Measurements from ENCODE around the gene OR4M1. TPM values are rescaled to one million over a fixed set of nuclear protein-coding genes. Genes with fewer than 3 reads are reported as not detected.
"Not testable (repeated sequence)": the region's sequence is repeated elsewhere in the genome, so short reads cannot be mapped to it uniquely, and the experiment has no call there.

Gene OR4M1
- total RNA-seq, 1 donor from 2014 or later: not detected

- TF ChIP-seq CTCF (IDR thresholded peaks at IDR 0.05; ENCODE audit: unreplicated experiment): no peak
- Mint-ChIP-seq H3K4me3 (ENCODE audit: low read depth) (no peak overlapping the region), H3K27me3 (no peaks in the 10 kb centered on the region), H3K9me3 (ENCODE audit: low read depth) (peaks cover 29% of the 10 kb centered on the region), H3K4me1 (ENCODE audit: low read depth) (no peaks in the 10 kb centered on the region), H3K36me3 (ENCODE audit: insufficient read depth) (no peaks in the 10 kb centered on the region), H3K27ac (no peak overlapping the region)
- peak; percentile 10 for DNase-seq (ENCODE audit: low spot score, unreplicated experiment)
Observed at GRCh38 chr14:19800282-19801117, 27.2 kb downstream of the OR4M1 start.

- no peak for DNase-seq (ENCODE audit: low spot score, unreplicated experiment)
- H3K27me3 Mint-ChIP-seq: no peaks in the 10 kb centered on the region
- H3K4me3 Mint-ChIP-seq (ENCODE audit: low read depth): no peak overlapping the region
- no peak overlapping the region for H3K27ac Mint-ChIP-seq
- H3K36me3 Mint-ChIP-seq (ENCODE audit: insufficient read depth): no peaks in the 10 kb centered on the region
- TF ChIP-seq CTCF (IDR thresholded peaks at IDR 0.05; ENCODE audit: unreplicated experiment): no peak
- no peaks in the 10 kb centered on the region for H3K4me1 Mint-ChIP-seq (ENCODE audit: low read depth)
- peaks cover 29% of the 10 kb centered on the region for H3K9me3 Mint-ChIP-seq (ENCODE audit: low read depth)
Observed at GRCh38 chr14:19801118-19801464, 27.8 kb downstream of the OR4M1 start.

GRCh38 chr14:19803470-19803869, 30.2 kb downstream of the OR4M1 start, which contains the start of gene OR4N2:
Gene OR4N2 (plus strand): TSS chr14:19803770. CDS start chr14:19827449, 23,679 bp downstream.
- DNase-seq (ENCODE audit: low spot score, unreplicated experiment); H3K27me3 Mint-ChIP-seq; H3K36me3 Mint-ChIP-seq (ENCODE audit: insufficient read depth); H3K27ac Mint-ChIP-seq; H3K4me1 Mint-ChIP-seq (ENCODE audit: low read depth); H3K4me3 Mint-ChIP-seq (ENCODE audit: low read depth): not testable (repeated sequence)
- peaks cover 25% of the 10 kb centered on the region for H3K9me3 Mint-ChIP-seq (ENCODE audit: low read depth)

- H3K27ac Mint-ChIP-seq; H3K4me1 Mint-ChIP-seq (ENCODE audit: low read depth); DNase-seq (ENCODE audit: low spot score, unreplicated experiment); H3K27me3 Mint-ChIP-seq; H3K4me3 Mint-ChIP-seq (ENCODE audit: low read depth); H3K36me3 Mint-ChIP-seq (ENCODE audit: insufficient read depth): not testable (repeated sequence)
- peaks cover 35% of the 10 kb centered on the region for H3K9me3 Mint-ChIP-seq (ENCODE audit: low read depth)
Observed at GRCh38 chr14:19813171-19813920, 40.0 kb downstream of the OR4M1 start.

- not testable (repeated sequence) for H3K4me3 Mint-ChIP-seq (ENCODE audit: low read depth); DNase-seq (ENCODE audit: low spot score, unreplicated experiment); H3K36me3 Mint-ChIP-seq (ENCODE audit: insufficient read depth); H3K4me1 Mint-ChIP-seq (ENCODE audit: low read depth); H3K27ac Mint-ChIP-seq; H3K27me3 Mint-ChIP-seq
- peaks cover 15% of the 10 kb centered on the region for H3K9me3 Mint-ChIP-seq (ENCODE audit: low read depth)
Observed at GRCh38 chr14:19819879-19820278, 46.6 kb downstream of the OR4M1 start.

- not testable (repeated sequence) for H3K4me3 Mint-ChIP-seq (ENCODE audit: low read depth); H3K4me1 Mint-ChIP-seq (ENCODE audit: low read depth); H3K27ac Mint-ChIP-seq; DNase-seq (ENCODE audit: low spot score, unreplicated experiment); H3K27me3 Mint-ChIP-seq; H3K36me3 Mint-ChIP-seq (ENCODE audit: insufficient read depth)
- H3K9me3 Mint-ChIP-seq (ENCODE audit: low read depth): peaks cover 15% of the 10 kb centered on the region
Observed at GRCh38 chr14:19821016-19821415, 47.7 kb downstream of the OR4M1 start.

GRCh38 chr14:19823178-19823577, 49.9 kb downstream of the OR4M1 start:
- H3K36me3 Mint-ChIP-seq (ENCODE audit: insufficient read depth): no peaks in the 10 kb centered on the region
- no peaks in the 10 kb centered on the region for H3K27me3 Mint-ChIP-seq
- peaks cover 15% of the 10 kb centered on the region for H3K9me3 Mint-ChIP-seq (ENCODE audit: low read depth)
- H3K4me3 Mint-ChIP-seq (ENCODE audit: low read depth): no peak overlapping the region
- no peak for TF ChIP-seq CTCF (IDR thresholded peaks at IDR 0.05; ENCODE audit: unreplicated experiment)
- DNase-seq (ENCODE audit: low spot score, unreplicated experiment): no peak
- no peak overlapping the region for H3K27ac Mint-ChIP-seq
- no peaks in the 10 kb centered on the region for H3K4me1 Mint-ChIP-seq (ENCODE audit: low read depth)
